Activated T-cell treated with anti-CD3 and anti-CD28 coated beads, Interleukin-2, amount 50 U/mL, for 4 hours (primary cell): ENCODE results near the gene ISM2. TPM values are rescaled to one million over a fixed set of nuclear protein-coding genes. Genes with fewer than 3 reads are reported as not detected.
A peak's percentile ranks its signal among the peaks of the same experiment; 100 is the strongest.

Source experiments
- ATAC-seq, 2 donors: fragments of 200-7000 bp; cut with Tn5 transposase; one replicate each; pipeline ENCODE4 v1.10.0; 2021
- DNase-seq: peaks from one replicate; pipeline ENCODE4 v3.0.0-alpha.2; 2020
- H3K27me3 Mint-ChIP-seq: one replicate; pipeline ENCODE4 v1.8.0; 2021; ENCODE audit warnings: low read depth, mixed read lengths
- H3K36me3 Mint-ChIP-seq: one replicate; pipeline ENCODE4 v1.8.0; 2022; ENCODE audit warnings: mixed read lengths; ENCODE audit not compliant: insufficient read depth
- H3K4me1 Mint-ChIP-seq: one replicate; pipeline ENCODE4 v1.8.0; 2021; ENCODE audit warnings: low read depth, mixed read lengths
- H3K4me3 Mint-ChIP-seq: one replicate; pipeline ENCODE4 v1.8.0; 2021; ENCODE audit warnings: mild to moderate bottlenecking, moderate library complexity, mixed read lengths
- H3K9me3 Mint-ChIP-seq: one replicate; pipeline ENCODE4 v1.8.0; 2021; ENCODE audit warnings: mixed read lengths
- total RNA-seq, 3 donors: library from RNA; stranded (reverse); gene quantifications; one replicate each; pipeline ENCODE4 v1.2.1, GENCODE V29; 2021

Gene ISM2
- total RNA-seq, 3 donors from 2014 or later = not detected

GRCh38 chr14:77467801-77468200 lies 30.8 kb downstream of the ISM2 start:
- Mint-ChIP-seq H3K36me3 (peaks cover 24% of the 10 kb centered on the region), H3K27me3 (no peaks in the 10 kb centered on the region), H3K4me3 (no peak overlapping the region), H3K4me1 (no peaks in the 10 kb centered on the region), H3K9me3 (no peaks in the 10 kb centered on the region)
- DNase-seq (no peak), ATAC-seq (no peak)

GRCh38 chr14:77459072-77459723 lies 39.4 kb downstream of the ISM2 start:
- peak overlapping the region; percentile 100 for H3K4me3 Mint-ChIP-seq
- ATAC-seq (no peak), DNase-seq (peak; percentile 47)
- H3K4me1 Mint-ChIP-seq = peaks cover 31% of the 10 kb centered on the region
- peaks cover 31% of the 10 kb centered on the region for H3K36me3 Mint-ChIP-seq
- no peaks in the 10 kb centered on the region for H3K9me3 Mint-ChIP-seq
- no peaks in the 10 kb centered on the region for H3K27me3 Mint-ChIP-seq

- DNase-seq (no peak), ATAC-seq (peak in 1 of 2 donors; percentile 16)
- Mint-ChIP-seq H3K9me3 (no peaks in the 10 kb centered on the region), H3K27me3 (no peaks in the 10 kb centered on the region), H3K4me3 (peak overlapping the region; percentile 100), H3K4me1 (peaks cover 31% of the 10 kb centered on the region), H3K36me3 (peaks cover 31% of the 10 kb centered on the region)
Observed at GRCh38 chr14:77458249-77458950, 40.2 kb downstream of the ISM2 start.

- Mint-ChIP-seq H3K4me3 (peak within 1 kb of the TSS; percentile 100), H3K4me1 (peaks cover 35% of the 10 kb centered on the region), H3K27me3 (no peaks in the 10 kb centered on the region), H3K36me3 (peaks cover 34% of the 10 kb centered on the region), H3K9me3 (no peaks in the 10 kb centered on the region)
- ATAC-seq (peak; percentile 96), DNase-seq (peak; percentile 85)
Observed at GRCh38 chr14:77457522-77458248, 40.9 kb downstream of the ISM2 start, which contains the start of the genes AHSA1 and VIPAS39. Gene AHSA1, plus strand, starts transcription at chr14:77458093. Its CDS starts 97 bp downstream, at chr14:77458190. Gene VIPAS39, minus strand, starts transcription at chr14:77457601. Its CDS starts 3,499 bp downstream, at chr14:77454102.

GRCh38 chr14:77457115-77457521 lies 41.5 kb downstream of the ISM2 start:
- ATAC-seq = no peak
- no peaks in the 10 kb centered on the region for H3K27me3 Mint-ChIP-seq
- no peaks in the 10 kb centered on the region for H3K9me3 Mint-ChIP-seq
- no peak for DNase-seq
- peaks cover 33% of the 10 kb centered on the region for H3K36me3 Mint-ChIP-seq
- H3K4me1 Mint-ChIP-seq = peaks cover 35% of the 10 kb centered on the region
- H3K4me3 Mint-ChIP-seq = peak overlapping the region; percentile 100

- H3K4me1 Mint-ChIP-seq = peaks cover 31% of the 10 kb centered on the region
- DNase-seq = no peak
- ATAC-seq = no peak
- no peaks in the 10 kb centered on the region for H3K27me3 Mint-ChIP-seq
- H3K36me3 Mint-ChIP-seq = peaks cover 32% of the 10 kb centered on the region
- H3K9me3 Mint-ChIP-seq = no peaks in the 10 kb centered on the region
- peak overlapping the region; percentile 100 for H3K4me3 Mint-ChIP-seq
Observed at GRCh38 chr14:77455966-77456640, 42.5 kb downstream of the ISM2 start.

GRCh38 chr14:77442196-77442595 lies 56.4 kb downstream of the ISM2 start:
- Mint-ChIP-seq H3K4me1 (no peaks in the 10 kb centered on the region), H3K4me3 (no peak overlapping the region), H3K27me3 (no peaks in the 10 kb centered on the region), H3K9me3 (no peaks in the 10 kb centered on the region), H3K36me3 (peaks cover 30% of the 10 kb centered on the region)
- ATAC-seq (no peak), DNase-seq (no peak)

GRCh38 chr14:77439861-77440260 lies 58.8 kb downstream of the ISM2 start:
- no peak for ATAC-seq
- no peaks in the 10 kb centered on the region for H3K9me3 Mint-ChIP-seq
- DNase-seq = no peak
- H3K27me3 Mint-ChIP-seq = no peaks in the 10 kb centered on the region
- peaks cover 38% of the 10 kb centered on the region for H3K36me3 Mint-ChIP-seq
- H3K4me1 Mint-ChIP-seq = no peaks in the 10 kb centered on the region
- H3K4me3 Mint-ChIP-seq = no peak overlapping the region

GRCh38 chr14:77438596-77438995 lies 60.0 kb downstream of the ISM2 start:
- Mint-ChIP-seq H3K27me3 (no peaks in the 10 kb centered on the region), H3K36me3 (peaks cover 43% of the 10 kb centered on the region), H3K9me3 (no peaks in the 10 kb centered on the region), H3K4me3 (no peak overlapping the region), H3K4me1 (no peaks in the 10 kb centered on the region)
- ATAC-seq (no peak), DNase-seq (no peak)

GRCh38 chr14:77436042-77436441 lies 62.6 kb downstream of the ISM2 start:
- H3K9me3 Mint-ChIP-seq = no peaks in the 10 kb centered on the region
- DNase-seq (no peak), ATAC-seq (no peak)
- H3K27me3 Mint-ChIP-seq = no peaks in the 10 kb centered on the region
- H3K4me3 Mint-ChIP-seq = no peak overlapping the region
- H3K4me1 Mint-ChIP-seq = no peaks in the 10 kb centered on the region
- H3K36me3 Mint-ChIP-seq = peaks cover 32% of the 10 kb centered on the region

- no peak for DNase-seq
- Mint-ChIP-seq H3K4me3 (no peak overlapping the region), H3K27me3 (no peaks in the 10 kb centered on the region), H3K4me1 (no peaks in the 10 kb centered on the region), H3K36me3 (peaks cover 85% of the 10 kb centered on the region), H3K9me3 (peaks cover 7% of the 10 kb centered on the region)
- ATAC-seq = no peak
Observed at GRCh38 chr14:77426396-77426795, 72.2 kb downstream of the ISM2 start.

GRCh38 chr14:77424862-77425261 lies 73.8 kb downstream of the ISM2 start:
- Mint-ChIP-seq H3K9me3 (peaks cover 10% of the 10 kb centered on the region), H3K4me3 (no peak overlapping the region), H3K4me1 (no peaks in the 10 kb centered on the region), H3K36me3 (peaks cover 80% of the 10 kb centered on the region), H3K27me3 (no peaks in the 10 kb centered on the region)
- ATAC-seq (no peak), DNase-seq (no peak)
